Measurements from ENCODE around the gene KCTD18.

DNA sequence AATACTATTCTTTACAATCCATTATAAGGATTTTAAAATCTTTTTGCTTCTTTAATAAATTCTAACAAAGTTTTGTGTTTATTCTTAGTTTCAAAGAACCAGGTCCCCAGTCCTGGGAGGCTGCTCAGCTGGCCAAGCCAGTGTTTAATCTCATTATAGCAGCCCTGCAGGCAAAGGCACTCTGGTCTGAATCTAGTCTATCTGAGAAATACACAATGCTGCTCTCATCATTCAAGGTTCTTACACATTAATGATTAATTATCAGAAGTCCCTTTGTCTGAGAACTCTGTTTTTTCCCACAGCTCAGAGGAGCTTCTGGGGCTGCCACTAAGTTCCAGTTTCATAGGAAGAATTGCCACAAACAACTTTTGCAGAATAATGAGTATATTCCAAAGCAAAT is 27.7 kb downstream of the KCTD18 start:
- TF ChIP-seq, protein P1, sequence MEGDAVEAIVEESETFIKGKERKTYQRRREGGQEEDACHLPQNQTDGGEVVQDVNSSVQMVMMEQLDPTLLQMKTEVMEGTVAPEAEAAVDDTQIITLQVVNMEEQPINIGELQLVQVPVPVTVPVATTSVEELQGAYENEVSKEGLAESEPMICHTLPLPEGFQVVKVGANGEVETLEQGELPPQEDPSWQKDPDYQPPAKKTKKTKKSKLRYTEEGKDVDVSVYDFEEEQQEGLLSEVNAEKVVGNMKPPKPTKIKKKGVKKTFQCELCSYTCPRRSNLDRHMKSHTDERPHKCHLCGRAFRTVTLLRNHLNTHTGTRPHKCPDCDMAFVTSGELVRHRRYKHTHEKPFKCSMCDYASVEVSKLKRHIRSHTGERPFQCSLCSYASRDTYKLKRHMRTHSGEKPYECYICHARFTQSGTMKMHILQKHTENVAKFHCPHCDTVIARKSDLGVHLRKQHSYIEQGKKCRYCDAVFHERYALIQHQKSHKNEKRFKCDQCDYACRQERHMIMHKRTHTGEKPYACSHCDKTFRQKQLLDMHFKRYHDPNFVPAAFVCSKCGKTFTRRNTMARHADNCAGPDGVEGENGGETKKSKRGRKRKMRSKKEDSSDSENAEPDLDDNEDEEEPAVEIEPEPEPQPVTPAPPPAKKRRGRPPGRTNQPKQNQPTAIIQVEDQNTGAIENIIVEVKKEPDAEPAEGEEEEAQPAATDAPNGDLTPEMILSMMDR (IDR thresholded peaks at IDR 0.05; ENCODE audit: low read depth, low read length, poor library complexity, severe bottlenecking), result no peak
- TF ChIP-seq EZH2phosphoT487 (IDR thresholded peaks at IDR 0.05; ENCODE audit: borderline replicate concordance, low read length), result no peak

Measured in DOHH2 (cell line).